NCI-H2227 (cell line): ENCODE measurements around the gene KCNMA1.

Experiments
- DNase-seq: peaks from one replicate; lab custom pipeline; 2025; ENCODE audit not compliant: unreplicated experiment; lab: John Stamatoyannopoulos, UW

Gene KCNMA1

GRCh38 chr10:77015360-77015759 is 622.2 kb downstream of the KCNMA1 start:
- no peak for DNase-seq

GRCh38 chr10:77012812-77013500 is 624.7 kb downstream of the KCNMA1 start:
- DNase-seq = no peak

GRCh38 chr10:77011874-77012811 is 625.5 kb downstream of the KCNMA1 start:
- DNase-seq = no peak

GRCh38 chr10:77010430-77010829 is 627.2 kb downstream of the KCNMA1 start:
- DNase-seq = no peak

- DNase-seq = no peak
These were observed 629.8 kb downstream of the KCNMA1 start for GRCh38 chr10:77007834-77008233.

GRCh38 chr10:77006836-77007511 is 630.6 kb downstream of the KCNMA1 start:
- DNase-seq = no peak

GRCh38 chr10:77005871-77006270 is 631.7 kb downstream of the KCNMA1 start:
- DNase-seq = no peak

GRCh38 chr10:77004917-77005564 is 632.6 kb downstream of the KCNMA1 start:
- DNase-seq = peak; percentile 65

GRCh38 chr10:77002872-77003271 is 634.7 kb downstream of the KCNMA1 start:
- DNase-seq = no peak

- no peak for DNase-seq
These were observed 636.4 kb downstream of the KCNMA1 start for GRCh38 chr10:77001206-77001605.

- DNase-seq = peak; percentile 93
These were observed 639.2 kb downstream of the KCNMA1 start for GRCh38 chr10:76998451-76998850.

- no peak for DNase-seq
These were observed 640.0 kb downstream of the KCNMA1 start for GRCh38 chr10:76997631-76998030.

GRCh38 chr10:76995023-76995422 is 642.6 kb downstream of the KCNMA1 start:
- DNase-seq = no peak

GRCh38 chr10:76993213-76993612 is 644.4 kb downstream of the KCNMA1 start:
- no peak for DNase-seq

- no peak for DNase-seq
These were observed 645.1 kb downstream of the KCNMA1 start for GRCh38 chr10:76992467-76992866.

GRCh38 chr10:76991621-76992020 is 646.0 kb downstream of the KCNMA1 start:
- no peak for DNase-seq

GRCh38 chr10:76990561-76990960 is 647.0 kb downstream of the KCNMA1 start:
- DNase-seq = no peak

GRCh38 chr10:76984559-76985443 is 652.8 kb downstream of the KCNMA1 start:
- DNase-seq = peak; percentile 84

- DNase-seq = no peak
These were observed 654.0 kb downstream of the KCNMA1 start for GRCh38 chr10:76983624-76984023.

GRCh38 chr10:76982671-76983070 is 654.9 kb downstream of the KCNMA1 start:
- DNase-seq = no peak
